MM.1S (cell line): ENCODE data around the gene NEK2.

ENCODE experiments used
- EZH2 ChIP-seq: fragments of 300-600 bp; sonication (generic); optimal IDR thresholded peaks from 2 replicates; pipeline ENCODE3; 2017; ENCODE audit warnings: low read depth, mild to moderate bottlenecking, antibody characterized with exemption, low read length, mixed read lengths
- TF ChIP-seq, protein P1 (sequence below): fragments of 300-600 bp; sonication (generic); IDR thresholded peaks from 2 replicates; pipeline ENCODE4 v1.5.1; 2016; ENCODE audit warnings: antibody characterized with exemption, low read length, mixed read lengths

DNA sequence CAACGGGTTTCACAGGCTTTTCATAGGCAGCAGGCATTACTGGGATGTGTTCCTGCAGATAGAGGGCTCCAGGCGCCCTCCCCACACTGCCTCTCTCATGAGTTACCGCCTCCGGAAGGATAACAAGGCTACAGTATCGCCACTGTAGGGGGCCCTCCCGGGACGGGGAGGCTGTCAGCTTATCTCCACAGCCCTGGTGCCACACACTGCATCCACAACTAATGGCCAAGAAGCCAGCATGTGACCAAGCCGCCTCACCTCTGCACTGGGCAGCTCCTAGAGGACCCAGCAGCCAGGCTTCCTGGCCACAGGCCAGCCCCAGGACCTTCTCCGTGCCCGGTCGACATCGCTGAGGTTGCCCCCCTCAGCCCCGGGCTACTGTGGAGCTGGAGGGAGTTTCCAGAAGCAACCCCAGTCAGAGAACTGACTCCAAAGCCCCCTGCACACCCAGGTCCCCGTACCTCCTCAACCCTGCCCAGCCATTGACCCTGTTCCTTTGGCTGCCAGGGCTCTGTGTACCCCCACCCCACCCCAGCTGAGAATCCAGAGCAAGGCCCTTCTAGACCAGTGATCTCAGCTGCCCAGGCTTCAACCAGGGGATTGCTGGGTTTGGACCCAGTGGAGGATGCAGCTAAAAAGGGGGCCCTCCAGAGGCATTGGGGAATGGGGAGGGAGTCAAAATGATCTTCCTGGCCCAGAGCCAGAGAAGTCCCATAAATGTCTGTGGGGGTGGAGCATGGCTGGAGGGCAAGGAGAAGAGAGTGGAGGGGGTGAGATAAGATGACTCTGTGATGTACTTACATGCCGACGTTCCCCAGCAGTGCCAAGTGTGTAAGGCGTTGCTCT, 45.0 kb downstream of the NEK2 start:
- TF ChIP-seq, protein P1, sequence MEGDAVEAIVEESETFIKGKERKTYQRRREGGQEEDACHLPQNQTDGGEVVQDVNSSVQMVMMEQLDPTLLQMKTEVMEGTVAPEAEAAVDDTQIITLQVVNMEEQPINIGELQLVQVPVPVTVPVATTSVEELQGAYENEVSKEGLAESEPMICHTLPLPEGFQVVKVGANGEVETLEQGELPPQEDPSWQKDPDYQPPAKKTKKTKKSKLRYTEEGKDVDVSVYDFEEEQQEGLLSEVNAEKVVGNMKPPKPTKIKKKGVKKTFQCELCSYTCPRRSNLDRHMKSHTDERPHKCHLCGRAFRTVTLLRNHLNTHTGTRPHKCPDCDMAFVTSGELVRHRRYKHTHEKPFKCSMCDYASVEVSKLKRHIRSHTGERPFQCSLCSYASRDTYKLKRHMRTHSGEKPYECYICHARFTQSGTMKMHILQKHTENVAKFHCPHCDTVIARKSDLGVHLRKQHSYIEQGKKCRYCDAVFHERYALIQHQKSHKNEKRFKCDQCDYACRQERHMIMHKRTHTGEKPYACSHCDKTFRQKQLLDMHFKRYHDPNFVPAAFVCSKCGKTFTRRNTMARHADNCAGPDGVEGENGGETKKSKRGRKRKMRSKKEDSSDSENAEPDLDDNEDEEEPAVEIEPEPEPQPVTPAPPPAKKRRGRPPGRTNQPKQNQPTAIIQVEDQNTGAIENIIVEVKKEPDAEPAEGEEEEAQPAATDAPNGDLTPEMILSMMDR: no peak
- no peak for TF ChIP-seq EZH2
